H9 (cell line): ENCODE results near the gene NKRF. TPM values are rescaled to one million over a fixed set of nuclear protein-coding genes. Genes with fewer than 3 reads are reported as not detected.
"Not testable (repeated sequence)": the region's sequence is repeated elsewhere in the genome, so short reads cannot be mapped to it uniquely, and the experiment has no call there.

ENCODE experiments used
- DNase-seq: peaks from one replicate; pipeline ENCODE4 v3.0.0-alpha.2; 2017
- H2AFZ ChIP-seq: one replicate; pipeline ENCODE4 v1.6.1; 2013; ENCODE audit warnings: mild to moderate bottlenecking, low read length, control low read depth, moderate library complexity
- H2AK5ac ChIP-seq: 2 replicates; pipeline ENCODE4 v1.6.1; 2013; ENCODE audit warnings: low read length, control low read depth, mixed read lengths; ENCODE audit not compliant: insufficient read length
- H2BK120ac ChIP-seq: one replicate; pipeline ENCODE4 v1.6.1; 2013; ENCODE audit warnings: low read depth, mild to moderate bottlenecking, low read length, control low read depth, inconsistent platforms; ENCODE audit not compliant: poor library complexity, severe bottlenecking
- H2BK12ac ChIP-seq: 2 replicates; pipeline ENCODE4 v1.6.1; 2013; ENCODE audit warnings: low read length, control low read depth, mixed read lengths, low read depth; ENCODE audit not compliant: insufficient read length
- H2BK15ac ChIP-seq: 2 replicates; pipeline ENCODE4 v1.6.1; 2013; ENCODE audit warnings: low read depth, low read length, control low read depth
- H2BK20ac ChIP-seq: one replicate; pipeline ENCODE4 v1.6.1; 2013; ENCODE audit warnings: low read depth, mild to moderate bottlenecking, low read length, control low read depth, inconsistent platforms; ENCODE audit not compliant: poor library complexity, severe bottlenecking
- H2BK5ac ChIP-seq: 2 replicates; pipeline ENCODE4 v1.6.1; 2013; ENCODE audit warnings: low read length, control low read depth, mixed read lengths; ENCODE audit not compliant: insufficient read length
- H3K14ac ChIP-seq: 2 replicates; pipeline ENCODE4 v1.6.1; 2013; ENCODE audit warnings: low read length, control low read depth; ENCODE audit not compliant: insufficient read depth
- H3K18ac ChIP-seq: 2 replicates; pipeline ENCODE4 v1.6.1; 2013; ENCODE audit warnings: low read depth, mild to moderate bottlenecking, mixed read lengths, low read length, control low read depth; ENCODE audit not compliant: insufficient read length
- H3K23ac ChIP-seq: 2 replicates; pipeline ENCODE4 v1.6.1; 2013; ENCODE audit warnings: low read length, control low read depth, mixed read lengths, low read depth; ENCODE audit not compliant: insufficient read length
- H3K23me2 ChIP-seq: 2 replicates; pipeline ENCODE4 v1.6.1; 2013; ENCODE audit warnings: low read depth, mild to moderate bottlenecking, mixed read lengths, low read length, control low read depth; ENCODE audit not compliant: insufficient read length, poor library complexity, severe bottlenecking
- H3K27ac ChIP-seq: 2 replicates; pipeline ENCODE4 v1.5.1; 2013; ENCODE audit warnings: low read length, control low read depth, mixed read lengths, low read depth; ENCODE audit not compliant: insufficient read length
- H3K27me3 ChIP-seq: 2 replicates; pipeline ENCODE4 v1.6.1; 2013; ENCODE audit warnings: low read length, control low read depth, inconsistent platforms; ENCODE audit not compliant: insufficient read depth
- H3K4ac ChIP-seq: 2 replicates; pipeline ENCODE4 v1.6.1; 2013; ENCODE audit warnings: low read depth, mild to moderate bottlenecking, control low read depth, inconsistent platforms, low read length, moderate library complexity
- H3K4me1 ChIP-seq: 2 replicates; pipeline ENCODE4 v1.6.1; 2013; ENCODE audit warnings: low read length, control low read depth, inconsistent platforms; ENCODE audit not compliant: insufficient read depth
- H3K4me2 ChIP-seq: 2 replicates; pipeline ENCODE4 v1.6.1; 2013; ENCODE audit warnings: low read length, control low read depth, mixed read lengths; ENCODE audit not compliant: insufficient read length, insufficient read depth
- H3K56ac ChIP-seq: 2 replicates; pipeline ENCODE4 v1.6.1; 2013; ENCODE audit warnings: low read depth, mild to moderate bottlenecking, mixed read lengths, low read length, control low read depth; ENCODE audit not compliant: insufficient read length
- H3K79me1 ChIP-seq: 2 replicates; pipeline ENCODE4 v1.6.1; 2013; ENCODE audit warnings: low read depth, mild to moderate bottlenecking, moderate library complexity, low read length, control low read depth, inconsistent platforms; ENCODE audit not compliant: insufficient read depth, poor library complexity, severe bottlenecking
- H3K79me2 ChIP-seq: 2 replicates; pipeline ENCODE4 v1.6.1; 2013; ENCODE audit warnings: low read length, control low read depth, inconsistent platforms; ENCODE audit not compliant: insufficient read depth
- H3K9ac ChIP-seq: 2 replicates; pipeline ENCODE4 v1.6.1; 2013; ENCODE audit warnings: low read length, control low read depth, mixed read lengths; ENCODE audit not compliant: insufficient read length; ENCODE audit errors: extremely low read depth
- H3K9me3 ChIP-seq: one replicate; pipeline ENCODE4 v1.6.1; 2013; ENCODE audit warnings: low read depth, low read length, inconsistent platforms; ENCODE audit not compliant: control insufficient read depth
- H3T11ph ChIP-seq: one replicate; pipeline ENCODE4 v1.6.1; 2013; ENCODE audit warnings: mild to moderate bottlenecking, low read length, control low read depth, inconsistent platforms
- H4K20me1 ChIP-seq: one replicate; pipeline ENCODE4 v1.6.1; 2013; ENCODE audit not compliant: control insufficient read depth, insufficient read length, insufficient read depth
- H4K5ac ChIP-seq: 2 replicates; pipeline ENCODE4 v1.6.1; 2013; ENCODE audit warnings: low read depth, mild to moderate bottlenecking, mixed read lengths, low read length, control low read depth; ENCODE audit not compliant: insufficient read length
- H4K8ac ChIP-seq: replicated peaks from 2 replicates; pipeline ENCODE4 v1.6.1; 2013; ENCODE audit warnings: low read length, control low read depth, mixed read lengths, low read depth; ENCODE audit not compliant: insufficient read length
- H4K91ac ChIP-seq: 2 replicates; pipeline ENCODE4 v1.6.1; 2013; ENCODE audit warnings: low read depth, mild to moderate bottlenecking, moderate library complexity, mixed read lengths, low read length, control low read depth; ENCODE audit not compliant: insufficient read length
- H3K27ac Mint-ChIP-seq, 3 experiments: 2 replicates in 2 of 3; 3 replicates in 1 of 3; pipeline ENCODE4 v1.8.0; 2020 to 2021; ENCODE audit warnings: mixed read lengths in 3 of 3, mild to moderate bottlenecking in 1 of 3, moderate library complexity in 1 of 3
- H3K27me3 Mint-ChIP-seq: 2 replicates; pipeline ENCODE4 v1.8.0; 2021; ENCODE audit warnings: low read depth, mild to moderate bottlenecking, moderate library complexity, mixed read lengths
- H3K36me3 Mint-ChIP-seq, 3 experiments: 2 replicates in 2 of 3; 3 replicates in 1 of 3; pipeline ENCODE4 v1.8.0; 2020 to 2021; ENCODE audit warnings: low read depth in 3 of 3, mixed read lengths in 3 of 3; ENCODE audit not compliant: insufficient read depth in 1 of 3
- H3K4me1 Mint-ChIP-seq, 2 experiments: 2 replicates each; pipeline ENCODE4 v1.8.0; 2020; ENCODE audit warnings: mixed read lengths in 2 of 2
- H3K4me3 Mint-ChIP-seq, 2 experiments: 2 replicates in 1 of 2; 3 replicates in 1 of 2; pipeline ENCODE4 v1.8.0; 2020 to 2021; ENCODE audit warnings: mild to moderate bottlenecking in 2 of 2, mixed read lengths in 2 of 2, moderate library complexity in 1 of 2
- H3K9me3 Mint-ChIP-seq, 2 experiments: 2 replicates in 1 of 2; 3 replicates in 1 of 2; pipeline ENCODE4 v1.8.0; 2020; ENCODE audit warnings: mild to moderate bottlenecking in 2 of 2, mixed read lengths in 2 of 2, moderate library complexity in 1 of 2
- WGBS: extraction: QIAGEN DNeasy Blood & Tissue Kit; methylation state at CpG from one replicate; pipeline ENCODE4 v1.1.7; 2013; ENCODE audit warnings: missing lambda C conversion rate, low lambda C conversion rate, mixed read lengths; ENCODE audit not compliant: insufficient read length; ENCODE audit errors: extremely low coverage; 5-methylcytosine and 5-hydroxymethylcytosine counted together
- total RNA-seq: library from RNA; stranded (reverse); gene quantifications from 2 replicates; pipeline ENCODE4 v1.2.1, GENCODE V29; 2021
- TF ChIP-seq, protein P1 (sequence below): fragments of 200-600 bp; sonication (generic); conservative IDR thresholded peaks from 3 replicates; pipeline ENCODE4 v1.8.0; 2021; ENCODE audit warnings: antibody characterized with exemption, mild to moderate bottlenecking

Gene NKRF
- total RNA-seq, 1 experiment from 2014 or later: 15.1 TPM

DNA sequence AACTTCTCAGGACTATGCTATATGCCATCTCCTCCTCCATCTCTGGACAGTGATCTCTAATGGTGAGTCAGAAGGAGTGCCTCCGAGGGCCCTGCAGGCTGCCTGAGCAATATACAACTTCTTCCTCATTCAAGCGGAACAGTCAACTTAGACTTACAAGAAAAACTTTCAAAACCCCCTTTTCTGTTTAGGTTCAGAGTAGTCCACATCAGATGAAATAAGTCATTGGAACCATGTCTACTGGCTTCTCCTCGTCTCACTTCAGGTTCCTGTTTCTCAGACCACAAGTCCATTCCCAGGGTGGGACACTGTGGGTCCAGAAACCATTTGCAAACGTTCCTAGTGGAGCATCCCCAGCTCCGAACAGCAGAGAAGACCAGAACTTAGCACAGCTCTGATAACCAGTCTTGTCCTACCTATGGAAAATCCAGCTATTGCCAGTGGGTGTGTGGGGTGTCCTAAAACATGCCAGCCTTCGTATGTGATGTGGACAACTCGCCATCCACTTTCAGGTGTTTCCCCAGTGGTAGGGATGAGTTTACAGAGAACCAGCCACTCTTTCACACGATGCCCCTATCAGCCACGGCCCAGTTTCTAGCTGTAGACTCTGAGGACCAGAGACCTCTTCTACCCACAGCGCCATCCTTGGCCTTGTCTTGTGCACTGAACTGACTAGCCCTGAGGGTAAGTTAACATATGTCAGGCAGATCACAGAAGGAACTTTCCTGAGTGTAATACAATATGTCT is 32.7 kb upstream of the NKRF start:
- Histone ChIP-seq H2BK15ac (no peak overlapping the region), H2BK12ac (no peak overlapping the region), H3K27me3 (no peaks in the 10 kb centered on the region), H4K20me1 (no peaks in the 10 kb centered on the region), H3K4ac (no peak overlapping the region), H2BK120ac (no peak overlapping the region), H2AK5ac (no peak overlapping the region), H3K79me1 (no peaks in the 10 kb centered on the region), H4K91ac (no peak overlapping the region), H4K5ac (no peak overlapping the region), H3K9me3 (peaks cover 43% of the 10 kb centered on the region), H3K9ac (no peak overlapping the region), H3K27ac (no peak overlapping the region), H3K18ac (no peak overlapping the region), H2AFZ (no peak overlapping the region), H3T11ph (no peak overlapping the region), H3K4me1 (no peaks in the 10 kb centered on the region), H3K79me2 (no peaks in the 10 kb centered on the region), H3K23ac (no peak overlapping the region), H3K4me2 (no peak overlapping the region), H2BK20ac (no peak overlapping the region), H3K23me2 (no peaks in the 10 kb centered on the region), H4K8ac (no peak overlapping the region), H3K56ac (no peak overlapping the region), H3K14ac (no peak overlapping the region), H2BK5ac (no peak overlapping the region)
- Mint-ChIP-seq H3K4me3 (no peak overlapping the region; a peak in 1 of 5 replicates), H3K4me1 (peaks cover 14 to 15% of the 10 kb centered on the region in 2 experiments), H3K36me3 (peaks cover 16 to 36% (median 20%) of the 10 kb centered on the region in 3 experiments), H3K27me3 (no peaks in the 10 kb centered on the region; the same call in none of the 2 replicates), H3K27ac (no peak overlapping the region), H3K9me3 (peaks cover 76 to 82% of the 10 kb centered on the region in 2 experiments)
- WGBS: no CpG with 5 or more reads among the region's 10 CpGs
- TF ChIP-seq, protein P1, sequence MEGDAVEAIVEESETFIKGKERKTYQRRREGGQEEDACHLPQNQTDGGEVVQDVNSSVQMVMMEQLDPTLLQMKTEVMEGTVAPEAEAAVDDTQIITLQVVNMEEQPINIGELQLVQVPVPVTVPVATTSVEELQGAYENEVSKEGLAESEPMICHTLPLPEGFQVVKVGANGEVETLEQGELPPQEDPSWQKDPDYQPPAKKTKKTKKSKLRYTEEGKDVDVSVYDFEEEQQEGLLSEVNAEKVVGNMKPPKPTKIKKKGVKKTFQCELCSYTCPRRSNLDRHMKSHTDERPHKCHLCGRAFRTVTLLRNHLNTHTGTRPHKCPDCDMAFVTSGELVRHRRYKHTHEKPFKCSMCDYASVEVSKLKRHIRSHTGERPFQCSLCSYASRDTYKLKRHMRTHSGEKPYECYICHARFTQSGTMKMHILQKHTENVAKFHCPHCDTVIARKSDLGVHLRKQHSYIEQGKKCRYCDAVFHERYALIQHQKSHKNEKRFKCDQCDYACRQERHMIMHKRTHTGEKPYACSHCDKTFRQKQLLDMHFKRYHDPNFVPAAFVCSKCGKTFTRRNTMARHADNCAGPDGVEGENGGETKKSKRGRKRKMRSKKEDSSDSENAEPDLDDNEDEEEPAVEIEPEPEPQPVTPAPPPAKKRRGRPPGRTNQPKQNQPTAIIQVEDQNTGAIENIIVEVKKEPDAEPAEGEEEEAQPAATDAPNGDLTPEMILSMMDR: no peak
- DNase-seq: no peak

DNA sequence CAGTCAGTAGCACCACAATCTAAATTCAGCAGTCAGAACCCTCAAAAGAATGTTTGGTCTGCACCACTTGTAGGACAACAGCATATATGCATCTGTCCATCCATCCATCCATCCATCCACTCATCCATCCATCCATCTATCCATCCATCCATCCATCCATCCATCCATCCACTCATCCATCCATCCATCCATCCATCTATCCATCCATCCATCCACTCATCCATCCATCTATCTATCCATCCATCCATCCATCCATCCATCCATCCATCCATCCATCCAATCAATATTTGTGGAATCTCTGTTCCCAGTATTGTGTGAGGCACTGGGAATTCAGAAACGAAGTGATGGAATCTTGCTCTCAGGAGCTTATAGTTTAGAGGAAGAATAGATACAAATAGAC is 31.2 kb upstream of the NKRF start:
- H3K4ac ChIP-seq, H2BK5ac ChIP-seq, H3K79me1 ChIP-seq, H3T11ph ChIP-seq, H3K23ac ChIP-seq, H2BK12ac ChIP-seq, H3K4me1 ChIP-seq, H3K27me3 ChIP-seq, H3K56ac ChIP-seq, DNase-seq, H3K27me3 Mint-ChIP-seq, H3K4me3 Mint-ChIP-seq, H3K27ac Mint-ChIP-seq, H3K23me2 ChIP-seq, H2AFZ ChIP-seq, H4K8ac ChIP-seq, H3K27ac ChIP-seq, H2BK15ac ChIP-seq, H2AK5ac ChIP-seq, H3K4me2 ChIP-seq, H3K9ac ChIP-seq, H3K79me2 ChIP-seq, H2BK20ac ChIP-seq, H4K5ac ChIP-seq, H2BK120ac ChIP-seq, H3K18ac ChIP-seq, H4K20me1 ChIP-seq, H3K14ac ChIP-seq, H4K91ac ChIP-seq: not testable (repeated sequence)
- H3K9me3 Mint-ChIP-seq: peaks cover 76 to 81% of the 10 kb centered on the region in 2 experiments
- H3K9me3 ChIP-seq: peaks cover 43% of the 10 kb centered on the region
- peaks cover 27 to 48% (median 32%) of the 10 kb centered on the region in 3 experiments for H3K36me3 Mint-ChIP-seq
- H3K4me1 Mint-ChIP-seq: peaks cover 14 to 15% of the 10 kb centered on the region in 2 experiments
- no CpG with 5 or more reads among the region's 1 CpG for whole genome bisulfite sequencing
